Esophagus (tissue), 2 donors: ENCODE measurements around the gene ETS1. TPM values are rescaled to one million over a fixed set of nuclear protein-coding genes. Genes with fewer than 3 reads are reported as not detected.
A peak's percentile ranks its signal among the peaks of the same experiment; 100 is the strongest.

Source experiments
- H3K27ac ChIP-seq, 2 donors: one replicate each; pipeline ENCODE4 v1.5.1; 2013; ENCODE audit warnings: low read depth in 2 of 2, mild to moderate bottlenecking in 2 of 2, inconsistent platforms in 1 of 2, low read length in 1 of 2, moderate library complexity in 1 of 2
- H3K27me3 ChIP-seq, 2 donors: one replicate each; pipeline ENCODE4 v1.6.1; 2013; ENCODE audit warnings: low read length in 2 of 2, control low read depth in 1 of 2, mild to moderate bottlenecking in 1 of 2; ENCODE audit not compliant: insufficient read depth in 2 of 2, control insufficient read depth in 1 of 2
- H3K36me3 ChIP-seq, 2 donors: one replicate each; pipeline ENCODE4 v1.6.1; 2013; ENCODE audit warnings: low read length in 1 of 2; ENCODE audit not compliant: control insufficient read depth in 2 of 2, insufficient read depth in 2 of 2
- H3K4me1 ChIP-seq, 2 donors: one replicate each; pipeline ENCODE4 v1.6.1; 2013; ENCODE audit warnings: low read length in 1 of 2; ENCODE audit not compliant: control insufficient read depth in 2 of 2, insufficient read depth in 2 of 2
- H3K4me3 ChIP-seq, 2 donors: one replicate each; pipeline ENCODE4 v1.5.1; 2013; ENCODE audit warnings: low read length in 2 of 2, mild to moderate bottlenecking in 2 of 2, low read depth in 1 of 2, moderate library complexity in 1 of 2
- H3K9me3 ChIP-seq, 2 donors: one replicate each; pipeline ENCODE4 v1.6.1; 2013; ENCODE audit warnings: mild to moderate bottlenecking in 2 of 2, low read depth in 1 of 2, low read length in 1 of 2, moderate library complexity in 1 of 2; ENCODE audit not compliant: control insufficient read depth in 2 of 2, insufficient read depth in 1 of 2
- WGBS, 2 donors: extraction: QIAGEN DNeasy Blood & Tissue Kit; methylation state at CpG; one replicate each; pipeline ENCODE4 v1.1.7; 2013; 5-methylcytosine and 5-hydroxymethylcytosine counted together
- polyA plus RNA-seq, 2 donors: library from polyadenylated mRNA; stranded (reverse); fragments of 200-250 nt; gene quantifications; one replicate each; pipeline ENCODE4 v1.2.3, GENCODE V29; 2013
- donor health status: healthy with polysubstance abuse.
- donor health status: Bipolar disorder and iron deficiency.

ETS1 gene
- polyA plus RNA-seq, 2 donors, result 3.0 to 3.9 TPM

- no peak overlapping the region for H3K4me3 ChIP-seq
- no peaks in the 10 kb centered on the region for H3K9me3 ChIP-seq
- no peaks in the 10 kb centered on the region for H3K36me3 ChIP-seq
- WGBS, 2 donors, result 61 to 64% methylated on average over 9 of the region's 9 CpGs
- no peaks in the 10 kb centered on the region for H3K4me1 ChIP-seq
- no peak overlapping the region for H3K27ac ChIP-seq
- peaks cover 2 to 3% of the 10 kb centered on the region in 2 donors for H3K27me3 ChIP-seq
Measured at GRCh38 chr11:128575174-128575960, 12.0 kb downstream of the ETS1 start.

GRCh38 chr11:128574576-128575011 lies 12.8 kb downstream of the ETS1 start:
- WGBS, 2 donors, result 73% methylated on average over 2 of the region's 2 CpGs
- peaks cover 0 to 2% of the 10 kb centered on the region in 2 donors for H3K27me3 ChIP-seq
- H3K4me1 ChIP-seq, result no peaks in the 10 kb centered on the region
- H3K36me3 ChIP-seq, result no peaks in the 10 kb centered on the region
- H3K27ac ChIP-seq, result no peak overlapping the region
- H3K9me3 ChIP-seq, result no peaks in the 10 kb centered on the region
- no peak overlapping the region for H3K4me3 ChIP-seq

DNA sequence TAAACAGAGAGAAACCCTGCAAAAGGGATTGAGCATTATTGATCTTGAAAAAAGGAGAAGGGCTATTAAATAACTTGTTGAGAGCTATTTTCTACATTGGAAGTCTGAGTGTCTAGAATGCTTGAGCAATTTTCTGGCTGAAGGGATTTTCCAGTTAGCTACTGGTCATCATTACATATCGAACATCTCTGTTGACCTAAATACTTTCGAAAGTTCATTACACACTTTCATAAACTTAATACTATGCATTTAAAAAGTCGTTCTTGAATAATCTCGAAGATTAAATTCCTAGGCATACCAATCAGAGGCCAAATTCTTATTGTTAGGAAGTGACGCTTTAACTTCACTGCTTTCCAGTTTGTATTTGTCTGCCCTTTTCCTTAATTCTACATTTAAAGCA lies 13.7 kb downstream of the ETS1 start:
- H3K4me1 ChIP-seq, result no peaks in the 10 kb centered on the region
- H3K36me3 ChIP-seq, result no peaks in the 10 kb centered on the region
- no peaks in the 10 kb centered on the region for H3K9me3 ChIP-seq
- no peak overlapping the region for H3K4me3 ChIP-seq
- no peak overlapping the region for H3K27ac ChIP-seq
- H3K27me3 ChIP-seq, result no peaks in the 10 kb centered on the region
- 88 to 90% methylated on average over 5 of the region's 5 CpGs for WGBS, 2 donors

GRCh38 chr11:128572965-128573364 lies 14.4 kb downstream of the ETS1 start:
- H3K36me3 ChIP-seq, result no peaks in the 10 kb centered on the region
- WGBS, 2 donors, result 76 to 78% methylated on average over 6 of the region's 6 CpGs
- H3K27ac ChIP-seq, result no peak overlapping the region
- no peaks in the 10 kb centered on the region for H3K9me3 ChIP-seq
- no peaks in the 10 kb centered on the region for H3K27me3 ChIP-seq
- no peaks in the 10 kb centered on the region for H3K4me1 ChIP-seq
- no peak overlapping the region for H3K4me3 ChIP-seq

GRCh38 chr11:128570632-128571031 lies 16.7 kb downstream of the ETS1 start:
- H3K36me3 ChIP-seq, result no peaks in the 10 kb centered on the region
- H3K4me1 ChIP-seq, result no peaks in the 10 kb centered on the region
- H3K4me3 ChIP-seq, result no peak overlapping the region
- H3K9me3 ChIP-seq, result no peaks in the 10 kb centered on the region
- H3K27ac ChIP-seq, result no peak overlapping the region
- 44 to 52% methylated on average over 7 of the region's 7 CpGs for WGBS, 2 donors
- H3K27me3 ChIP-seq, result no peaks in the 10 kb centered on the region

DNA sequence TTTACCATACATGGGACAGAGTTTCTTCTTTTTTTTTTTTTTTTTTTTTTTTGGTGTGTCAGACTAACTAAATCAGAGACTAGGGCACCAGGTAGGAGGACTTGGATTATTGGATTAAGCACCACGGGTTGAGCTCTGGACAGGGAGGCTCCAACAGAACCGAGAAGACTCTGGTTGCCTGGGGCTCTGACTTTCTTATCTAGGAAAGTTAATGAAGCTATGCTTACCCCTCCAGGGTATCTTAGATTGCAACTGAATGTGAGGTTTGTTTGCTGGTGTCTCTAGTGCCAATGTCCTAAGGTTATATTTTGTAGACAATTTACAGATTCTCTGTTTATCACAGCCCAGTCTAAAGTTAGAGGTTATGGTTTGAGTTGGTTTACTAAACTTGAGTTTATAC lies 18.1 kb downstream of the ETS1 start:
- Histone ChIP-seq H3K9me3 (no peaks in the 10 kb centered on the region), H3K36me3 (no peaks in the 10 kb centered on the region), H3K27me3 (no peaks in the 10 kb centered on the region), H3K4me1 (no peaks in the 10 kb centered on the region), H3K4me3 (no peak overlapping the region), H3K27ac (no peak overlapping the region)
- WGBS, 2 donors, result 46 to 53% methylated on average over 2 of the region's 2 CpGs

- 76 to 77% methylated on average over 11 of the region's 11 CpGs for WGBS, 2 donors
- Histone ChIP-seq H3K36me3 (no peaks in the 10 kb centered on the region), H3K9me3 (no peaks in the 10 kb centered on the region), H3K4me1 (no peaks in the 10 kb centered on the region), H3K4me3 (no peak overlapping the region), H3K27me3 (no peaks in the 10 kb centered on the region), H3K27ac (peak overlapping the region in 1 of 2 donors; percentile 1)
Measured at GRCh38 chr11:128568166-128568778, 19.1 kb downstream of the ETS1 start.

DNA sequence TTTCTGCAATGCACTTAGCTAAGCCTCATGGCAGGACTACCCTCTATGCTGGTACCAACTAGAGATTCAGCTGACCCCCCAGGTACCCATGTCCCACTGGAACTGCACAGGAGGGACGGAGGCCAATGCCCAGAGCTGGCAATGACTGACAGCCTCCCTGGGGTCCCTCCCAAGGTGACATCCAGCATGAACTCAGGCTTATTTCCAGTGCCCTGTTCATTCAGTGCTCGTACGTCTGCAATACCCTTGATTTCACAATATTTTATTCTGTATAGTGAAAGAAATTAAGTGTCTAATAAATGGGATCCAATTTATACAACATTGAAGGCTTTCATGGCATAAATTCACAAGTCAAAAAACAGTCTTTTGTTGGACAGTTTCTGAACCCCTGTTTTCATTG lies 20.2 kb downstream of the ETS1 start:
- 86 to 89% methylated on average over 3 of the region's 3 CpGs for WGBS, 2 donors
- Histone ChIP-seq H3K4me1 (no peaks in the 10 kb centered on the region), H3K27me3 (no peaks in the 10 kb centered on the region), H3K9me3 (no peaks in the 10 kb centered on the region), H3K4me3 (no peak overlapping the region), H3K36me3 (no peaks in the 10 kb centered on the region), H3K27ac (no peak overlapping the region)

GRCh38 chr11:128565881-128566280 lies 21.5 kb downstream of the ETS1 start:
- Histone ChIP-seq H3K27me3 (no peaks in the 10 kb centered on the region), H3K36me3 (no peaks in the 10 kb centered on the region), H3K4me3 (no peak overlapping the region), H3K4me1 (no peaks in the 10 kb centered on the region), H3K27ac (no peak overlapping the region), H3K9me3 (no peaks in the 10 kb centered on the region)
- 45 to 50% methylated on average over 5 of the region's 5 CpGs for WGBS, 2 donors
